H1 (cell line): ENCODE measurements around the gene HDHD5. TPM values are rescaled to one million over a fixed set of nuclear protein-coding genes. Genes with fewer than 3 reads are reported as not detected.

Experiments
- MAX ChIP-seq: IDR thresholded peaks from 2 replicates; pipeline ENCODE4 v1.6.1; 2012; ENCODE audit warnings: inconsistent platforms
- NRF1 ChIP-seq: IDR thresholded peaks from 2 replicates; pipeline ENCODE4 v1.6.1; 2011; ENCODE audit warnings: mild to moderate bottlenecking, low read depth, low read length, improper control_type of control experiment
- YY1 ChIP-seq: IDR thresholded peaks from 2 replicates; pipeline ENCODE4 v1.6.1; 2011; ENCODE audit warnings: low read depth, mild to moderate bottlenecking, low read length
- polyA plus RNA-seq, 7 experiments: library from polyadenylated mRNA; depleted of rRNA in 3 of 7; stranded (reverse) in 5 of 7; unstranded in 2 of 7; fragments of >200 nt in 5 of 7; fragments of 200-250 nt in 2 of 7; gene quantifications; 1 replicate in 5 of 7; 2 replicates in 1 of 7; 4 replicates in 1 of 7; pipeline versions ENCODE4 v1.2.1 to v1.2.3, GENCODE V29; 2011 to 2013; ENCODE audit warnings: missing spikeins in 2 of 7, mixed read lengths in 2 of 7
- total RNA-seq: library from RNA; stranded (reverse); fragmentation: NEBNext Ultra II Directional; extraction: Animal tissue kit (Norgen Biotek cat#: 25700); gene quantifications from 2 replicates; pipeline ENCODE4 v1.2.1, GENCODE V29; 2021
- TF ChIP-seq, protein P1 (sequence below): IDR thresholded peaks from 2 replicates; pipeline ENCODE4 v1.6.1; 2011; ENCODE audit warnings: low read length, improper control_type of control experiment

Gene HDHD5
- total and polyA plus RNA-seq, 2 of the 8 experiments (the other 6 are each of a cell fraction or from before 2014, with no cell fraction given), result 68.3 to 123 TPM

DNA sequence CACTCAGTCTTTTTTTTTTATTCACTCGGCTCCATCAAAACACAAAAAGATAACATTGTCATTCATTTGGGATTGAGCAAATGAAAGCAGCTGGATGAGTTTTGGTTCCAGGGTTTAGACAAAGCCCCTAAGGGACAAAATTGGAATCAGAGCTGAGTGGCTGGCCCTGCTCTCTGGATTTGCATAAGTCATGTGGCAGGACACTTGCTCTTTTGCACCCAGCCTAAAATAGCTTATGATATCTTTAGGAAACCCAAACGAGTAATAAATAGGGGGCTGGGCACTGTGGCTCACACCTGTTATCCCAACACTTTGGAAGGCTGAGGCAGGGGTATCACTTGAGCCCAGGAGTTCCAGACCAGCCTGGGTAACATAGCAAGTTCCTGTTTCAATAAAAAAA lies 27.0 kb downstream of the HDHD5 start (continued):
- TF ChIP-seq, protein P1, sequence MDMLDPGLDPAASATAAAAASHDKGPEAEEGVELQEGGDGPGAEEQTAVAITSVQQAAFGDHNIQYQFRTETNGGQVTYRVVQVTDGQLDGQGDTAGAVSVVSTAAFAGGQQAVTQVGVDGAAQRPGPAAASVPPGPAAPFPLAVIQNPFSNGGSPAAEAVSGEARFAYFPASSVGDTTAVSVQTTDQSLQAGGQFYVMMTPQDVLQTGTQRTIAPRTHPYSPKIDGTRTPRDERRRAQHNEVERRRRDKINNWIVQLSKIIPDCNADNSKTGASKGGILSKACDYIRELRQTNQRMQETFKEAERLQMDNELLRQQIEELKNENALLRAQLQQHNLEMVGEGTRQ, result no peak
- no peak for TF ChIP-seq YY1
- TF ChIP-seq NRF1, result no peak
- no peak for TF ChIP-seq MAX
- TF ChIP-seq, all 59 proteins: peak for 0
